Endothelial cell of umbilical vein (primary cell): ENCODE measurements around the gene CDHR4. TPM values are rescaled to one million over a fixed set of nuclear protein-coding genes. Genes with fewer than 3 reads are reported as not detected.

Source experiments
- BruUV-seq: library from RNA; stranded (reverse); fragments of 400-500 nt; replicated peaks from 2 replicates; lab custom pipeline; 2021; lab: Mats Ljungman, UMichigan
- CTCF ChIA-PET: fragments of 300-600, 350-600 bp; sonication (Branson Sonifier 250); formaldehyde crosslinking; loops from one replicate; lab custom pipeline; 2021; ENCODE audit warnings: antibody characterized with exemption, inconsistent platforms; lab: Charles Lee
- POLR2A ChIA-PET: fragments of 300-600, 350-600 bp; sonication (Branson Sonifier 250); formaldehyde crosslinking; loops from one replicate; lab custom pipeline; 2021; ENCODE audit warnings: antibody characterized with exemption, inconsistent platforms; lab: Charles Lee
- DNase-seq: peaks from one replicate; pipeline ENCODE4 v3.0.0-alpha.2; 2011; ENCODE audit warnings: low read depth, low spot score
- FAIRE-seq: peaks from 2 replicates; lab custom pipeline; 2011; peaks lifted over from hg19 to GRCh38; lab: Jason Lieb, UNC
- H2AFZ ChIP-seq: 2 replicates; pipeline ENCODE4 v1.6.0; 2012; ENCODE audit warnings: low read depth, low read length, control low read depth, inconsistent platforms
- H3K27ac ChIP-seq: 2 replicates; pipeline ENCODE4 v1.5.1; 2011; ENCODE audit warnings: low read depth, mild to moderate bottlenecking, control low read depth, low read length, moderate library complexity; ENCODE audit not compliant: insufficient read depth
- H3K27me3 ChIP-seq, 2 experiments: 2 replicates each; pipeline versions ENCODE4 v1.6.0 to v1.6.1; 2011; ENCODE audit warnings: low read length in 2 of 2, mixed read lengths in 1 of 2; ENCODE audit not compliant: control insufficient read depth in 2 of 2, insufficient read depth in 2 of 2
- H3K36me3 ChIP-seq, 2 experiments: 2 replicates in 1 of 2; 3 replicates in 1 of 2; pipeline ENCODE4 v1.5.1; 2011; ENCODE audit warnings: low read length in 2 of 2, mild to moderate bottlenecking in 1 of 2, moderate library complexity in 1 of 2; ENCODE audit not compliant: control insufficient read depth in 2 of 2, insufficient read depth in 2 of 2; ENCODE audit errors: extremely low read depth in 1 of 2
- H3K4me1 ChIP-seq: 3 replicates; pipeline ENCODE4 v1.5.1; 2011; ENCODE audit warnings: mild to moderate bottlenecking, low read length; ENCODE audit not compliant: control insufficient read depth, insufficient read depth; ENCODE audit errors: extremely low read depth
- H3K4me2 ChIP-seq: 2 replicates; pipeline ENCODE4 v1.6.1; 2011; ENCODE audit warnings: low read length, control low read depth, mixed read lengths; ENCODE audit not compliant: insufficient read depth
- H3K4me3 ChIP-seq, 3 experiments: fragments of 200-600 bp in 1 of 3; sonication (generic), shearing (Covaris generic) in 1 of 3; replicated peaks in 1 of 3; 2 replicates each; pipeline ENCODE4 v1.5.1; 2011 to 2016; ENCODE audit warnings: control low read depth in 3 of 3, low read length in 3 of 3, mild to moderate bottlenecking in 2 of 3, inconsistent platforms in 1 of 3, low read depth in 1 of 3, moderate library complexity in 1 of 3; ENCODE audit not compliant: insufficient read depth in 1 of 3
- H3K79me2 ChIP-seq: 2 replicates; pipeline ENCODE4 v1.6.0; 2012; ENCODE audit warnings: low read length, inconsistent platforms; ENCODE audit not compliant: control insufficient read depth, insufficient read depth
- H3K9ac ChIP-seq: replicated peaks from 2 replicates; pipeline ENCODE3; 2011; ENCODE audit warnings: low read length, control low read depth; ENCODE audit not compliant: insufficient read depth; ENCODE audit errors: extremely low read depth
- H3K9me1 ChIP-seq: replicated peaks from 3 replicates; pipeline ENCODE4 v1.6.0; 2011; ENCODE audit warnings: mild to moderate bottlenecking, low read length; ENCODE audit not compliant: control insufficient read depth, insufficient read depth; ENCODE audit errors: extremely low read depth
- H3K9me3 ChIP-seq: replicated peaks from 2 replicates; pipeline ENCODE4 v1.5.1; 2012; ENCODE audit warnings: low read length, inconsistent platforms; ENCODE audit not compliant: control insufficient read depth, insufficient read depth
- H4K20me1 ChIP-seq: replicated peaks from 2 replicates; pipeline ENCODE3; 2011; ENCODE audit warnings: mild to moderate bottlenecking, low read length; ENCODE audit not compliant: control insufficient read depth, insufficient read depth; ENCODE audit errors: extremely low read depth
- CTCF ChIP-seq, 2 donors: IDR thresholded peaks; 1 replicate in 1 of 2; 2 replicates in 1 of 2; pipeline ENCODE4 v1.5.1; 2011; ENCODE audit warnings: low read length in 2 of 2, mild to moderate bottlenecking in 2 of 2, moderate library complexity in 2 of 2, control low read depth in 1 of 2, inconsistent platforms in 1 of 2, low read depth in 1 of 2; ENCODE audit not compliant: insufficient read depth in 1 of 2; ENCODE audit errors: extremely low read depth in 1 of 2
- JUN ChIP-seq: IDR thresholded peaks from 2 replicates; pipeline ENCODE4 v1.6.1; 2011; ENCODE audit warnings: borderline replicate concordance, low read depth; ENCODE audit not compliant: insufficient read length, insufficient read depth
- MAX ChIP-seq: IDR thresholded peaks from 2 replicates; pipeline ENCODE4 v1.6.1; 2011; ENCODE audit not compliant: insufficient read depth, insufficient read length
- MYC ChIP-seq: IDR thresholded peaks from one replicate; pipeline ENCODE4 v1.6.1; 2011; ENCODE audit warnings: mild to moderate bottlenecking, low read depth, low read length
- POLR2AphosphoS5 ChIP-seq: IDR thresholded peaks from 2 replicates; pipeline ENCODE4 v1.6.1; 2012; ENCODE audit warnings: low read depth, mild to moderate bottlenecking, control low read depth, low read length, moderate library complexity; ENCODE audit not compliant: insufficient read depth
- dilution Hi-C: fragments of 300-500 bp; cut with MboI; formaldehyde crosslinking; loops from one replicate; pipeline ENCODE4 v1.15.0; 2019; ENCODE audit warnings: low sequenced_read_pairs; ENCODE audit not compliant: extremely low pct_ligation_motif_present
- intact Hi-C: fragments of 100-400 bp; cut with micrococcal nuclease; formaldehyde crosslinking; loops from one replicate; pipeline ENCODE4 v1.10.0; 2022
- polyA plus RNA-seq, 4 experiments: library from polyadenylated mRNA; depleted of rRNA in 3 of 4; stranded (reverse) in 3 of 4; unstranded in 1 of 4; fragments of >200 nt; gene quantifications; 2 replicates each; pipeline versions ENCODE4 v1.2.1 to v1.2.3, GENCODE V29; 2011 to 2012; ENCODE audit warnings: missing spikeins in 1 of 4
- total RNA-seq: library from RNA; stranded (reverse); gene quantifications from 2 replicates; pipeline ENCODE4 v1.2.3, GENCODE V29; 2021

Gene CDHR4
- total and polyA plus RNA-seq, 2 donors (not counting 3 experiments of a cell fraction or from before 2014, with no cell fraction given), result 0.19 TPM; not detected in 1

GRCh38 chr3:49788056-49788455 lies 11.6 kb downstream of the CDHR4 start:
- Histone ChIP-seq H3K9me3 (no peaks in the 10 kb centered on the region), H3K4me3 (no peak overlapping the region), H2AFZ (no peak overlapping the region), H3K27me3 (no peaks in the 10 kb centered on the region), H3K79me2 (peaks cover 28% of the 10 kb centered on the region), H3K4me1 (peaks cover 11% of the 10 kb centered on the region), H3K9me1 (no peaks in the 10 kb centered on the region), H3K36me3 (peaks cover 0 to 2% of the 10 kb centered on the region in 2 experiments), H3K27ac (no peak overlapping the region), H3K9ac (no peak overlapping the region), H4K20me1 (no peaks in the 10 kb centered on the region), H3K4me2 (no peak overlapping the region)
- DNase-seq (no peak), FAIRE-seq (no peak)
- TF ChIP-seq JUN (no peak), MAX (no peak), POLR2AphosphoS5 (no peak), CTCF (IDR thresholded peaks at IDR 0.05; ENCODE audit: extremely low read depth in 1 of 2, insufficient read depth in 1 of 2, low read depth in 1 of 2, low read length in 2 of 2) (no peak), MYC (no peak)
- no TSS peak for BruUV-seq
- intact Hi-C loops, result loop anchor here (5.0 kb wide), 1 partner anchor 236 kb away; the partner anchor contains the start of gene BSN
- dilution Hi-C loops, result no loop called here
- ChIA-PET CTCF (no interaction called here), POLR2A (no interaction called here)
